Caco-2 (cell line): ENCODE measurements around the gene NES. TPM values are rescaled to one million over a fixed set of nuclear protein-coding genes. Genes with fewer than 3 reads are reported as not detected.

Experiments
- BruUV-seq: library from RNA; stranded (reverse); fragments of 400-500 nt; replicated peaks from 2 replicates; lab custom pipeline; 2021; lab: Mats Ljungman, UMichigan
- CTCF ChIA-PET: fragments of 300-600 bp; sonication (Branson Sonifier 250); formaldehyde crosslinking; loops from one replicate; lab custom pipeline; 2022; ENCODE audit warnings: antibody characterized with exemption; lab: Charles Lee
- POLR2A ChIA-PET: fragments of 300-600 bp; sonication (Branson Sonifier 250); formaldehyde crosslinking; loops from one replicate; lab custom pipeline; 2022; ENCODE audit warnings: antibody characterized with exemption; lab: Charles Lee
- DNase-seq, 2 experiments: peaks; one replicate each; pipeline versions ENCODE4 v3.0.0 to v3.0.0-alpha.2; 2020 to 2022
- H3K27me3 ChIP-seq: replicated peaks from 2 replicates; pipeline ENCODE4 v1.6.0; 2011; ENCODE audit warnings: low read length; ENCODE audit not compliant: control insufficient read depth, insufficient read depth
- H3K36me3 ChIP-seq: 2 replicates; pipeline ENCODE4 v1.5.1; 2011; ENCODE audit warnings: low read length; ENCODE audit not compliant: control insufficient read depth, insufficient read depth
- H3K4me1 ChIP-seq: fragments of 250-450 bp; sonication (Bioruptor Pico); 2 replicates; pipeline ENCODE4 v1.5.1; 2020; ENCODE audit warnings: mild to moderate bottlenecking
- H3K4me3 ChIP-seq: 2 replicates; pipeline ENCODE4 v1.5.1; 2011; ENCODE audit warnings: low read depth, mild to moderate bottlenecking, control low read depth, low read length
- H3K9me3 ChIP-seq: fragments of 250-450 bp; sonication (Bioruptor Pico); 2 replicates; pipeline ENCODE4 v1.5.1; 2020; ENCODE audit warnings: mild to moderate bottlenecking, moderate library complexity
- H3K27ac Mint-ChIP-seq: one replicate; pipeline ENCODE4 v1.8.0; 2022; ENCODE audit warnings: mixed read lengths; ENCODE audit not compliant: unreplicated experiment
- H3K27me3 Mint-ChIP-seq: one replicate; pipeline ENCODE4 v1.8.0; 2022; ENCODE audit warnings: mixed read lengths; ENCODE audit not compliant: insufficient read depth, unreplicated experiment
- H3K36me3 Mint-ChIP-seq: one replicate; pipeline ENCODE4 v1.8.0; 2022; ENCODE audit warnings: mild to moderate bottlenecking, mixed read lengths; ENCODE audit not compliant: insufficient read depth, unreplicated experiment
- H3K4me1 Mint-ChIP-seq: one replicate; pipeline ENCODE4 v1.8.0; 2022; ENCODE audit warnings: low read depth, mixed read lengths; ENCODE audit not compliant: unreplicated experiment
- H3K4me3 Mint-ChIP-seq: one replicate; pipeline ENCODE4 v1.8.0; 2022; ENCODE audit warnings: mild to moderate bottlenecking, moderate library complexity, mixed read lengths; ENCODE audit not compliant: unreplicated experiment
- H3K9me3 Mint-ChIP-seq: one replicate; pipeline ENCODE4 v1.8.0; 2022; ENCODE audit warnings: mixed read lengths; ENCODE audit not compliant: unreplicated experiment
- CTCF ChIP-seq, 2 experiments: fragments of 200-600 bp in 1 of 2; IDR thresholded peaks; 1 replicate in 1 of 2; 2 replicates in 1 of 2; pipeline versions ENCODE4 v1.5.1 to v1.8.0; 2011 to 2022; ENCODE audit warnings: antibody characterized with exemption in 1 of 2, control low read depth in 1 of 2, inconsistent platforms in 1 of 2, low read depth in 1 of 2, low read length in 1 of 2, mild to moderate bottlenecking in 1 of 2, moderate library complexity in 1 of 2; ENCODE audit not compliant: insufficient read depth in 1 of 2, severe bottlenecking in 1 of 2, unreplicated experiment in 1 of 2
- intact Hi-C: fragments of 100-400 bp; cut with micrococcal nuclease; formaldehyde crosslinking; loops from one replicate; pipeline ENCODE4 v1.10.0; 2022; ENCODE audit not compliant: unreplicated experiment
- total RNA-seq: library from RNA; stranded (reverse); gene quantifications from 2 replicates; pipeline ENCODE4 v1.2.3, GENCODE V29; 2022

Gene NES
- total RNA-seq, 1 experiment from 2014 or later, result 18.0 TPM

DNA sequence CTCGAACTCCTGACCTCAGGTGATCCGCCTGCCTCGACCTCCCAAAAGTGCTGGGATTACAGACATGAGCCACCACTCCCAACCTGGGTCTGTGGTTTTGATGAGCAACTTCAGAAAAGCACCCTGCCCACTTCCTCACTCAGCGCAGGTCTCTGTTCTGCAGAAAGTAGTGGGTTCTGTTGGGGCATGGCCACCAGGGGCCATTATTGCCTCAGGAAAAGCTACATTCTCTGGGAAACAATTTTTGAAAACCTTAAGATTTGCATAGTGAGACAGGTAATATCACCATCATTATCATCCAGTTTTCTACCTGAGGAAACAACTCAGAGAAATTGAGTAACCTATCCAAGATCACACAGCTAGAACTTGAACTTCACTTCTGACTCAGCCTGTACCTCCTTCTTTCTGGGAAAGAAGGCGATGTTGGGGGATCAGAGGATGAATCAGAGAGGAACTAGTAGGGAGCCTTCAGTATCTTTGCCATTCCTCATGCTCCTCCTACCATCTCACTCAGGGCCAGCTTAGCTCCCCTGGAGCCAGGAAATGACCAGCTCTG is 7.1 kb upstream of the NES start:
- no peak overlapping the region for H3K4me3 ChIP-seq
- Mint-ChIP-seq H3K4me1 (peaks cover under 1% of the 10 kb centered on the region), H3K9me3 (no peaks in the 10 kb centered on the region), H3K27me3 (peaks cover 6% of the 10 kb centered on the region), H3K36me3 (no peaks in the 10 kb centered on the region), H3K4me3 (no peak overlapping the region), H3K27ac (no peak overlapping the region)
- H3K36me3 ChIP-seq, result no peaks in the 10 kb centered on the region
- ChIA-PET CTCF (interaction anchor here (1.6 to 2.5 kb wide), 2 partner anchors 22 to 42 kb away, joined by 4 to 13 read pairs; no protein-coding TSS in a partner anchor), POLR2A (interaction anchor here (1.2 kb wide), 1 partner anchor 44 kb away, joined by 4 read pairs; the partner anchor contains the start of genes ISG20L2 and METTL25B)
- BruUV-seq, result no TSS peak
- peak in 1 of 2 experiments; percentile 27 for TF ChIP-seq CTCF (IDR thresholded peaks at IDR 0.05; ENCODE audit: insufficient read depth in 1 of 2, low read depth in 1 of 2, low read length in 1 of 2, severe bottlenecking in 1 of 2, unreplicated experiment in 1 of 2)
- DNase-seq, result no peak
- no peaks in the 10 kb centered on the region for H3K27me3 ChIP-seq
- intact Hi-C loops, result no loop called here
- H3K4me1 ChIP-seq, result no peaks in the 10 kb centered on the region
- H3K9me3 ChIP-seq, result no peaks in the 10 kb centered on the region

GRCh38 chr1:156682166-156682890 is 5.1 kb upstream of the NES start:
- CTCF ChIA-PET, result interaction anchor here (0.7 to 1.6 kb wide), 5 partner anchors 9 to 58 kb away, joined by 4 to 7 read pairs (median 5); no protein-coding TSS in a partner anchor

More at GRCh38 chr1:156682166-156682890, 5.1 kb upstream of the NES start:
- Histone ChIP-seq H3K36me3 (no peaks in the 10 kb centered on the region), H3K9me3 (no peaks in the 10 kb centered on the region), H3K4me1 (0 out of 2 replicates have a peak, but pooled peaks cover 6% of the 10 kb centered on the region), H3K27me3 (0 out of 2 replicates have a peak, but pooled peaks cover 2% of the 10 kb centered on the region), H3K4me3 (no peak overlapping the region)
- Mint-ChIP-seq H3K9me3 (no peaks in the 10 kb centered on the region), H3K4me3 (no peak overlapping the region), H3K27me3 (peaks cover 8% of the 10 kb centered on the region), H3K36me3 (no peaks in the 10 kb centered on the region), H3K4me1 (no peaks in the 10 kb centered on the region), H3K27ac (no peak overlapping the region)
- DNase-seq, result no peak
- intact Hi-C loops, result no loop called here
- peak in 1 of 2 experiments; percentile 32 for TF ChIP-seq CTCF (IDR thresholded peaks at IDR 0.05; ENCODE audit: insufficient read depth in 1 of 2, low read depth in 1 of 2, low read length in 1 of 2, severe bottlenecking in 1 of 2, unreplicated experiment in 1 of 2)
- no TSS peak for BruUV-seq
- POLR2A ChIA-PET, result no interaction called here
